ENCODE measurements around the gene NT5DC3.

DNA sequence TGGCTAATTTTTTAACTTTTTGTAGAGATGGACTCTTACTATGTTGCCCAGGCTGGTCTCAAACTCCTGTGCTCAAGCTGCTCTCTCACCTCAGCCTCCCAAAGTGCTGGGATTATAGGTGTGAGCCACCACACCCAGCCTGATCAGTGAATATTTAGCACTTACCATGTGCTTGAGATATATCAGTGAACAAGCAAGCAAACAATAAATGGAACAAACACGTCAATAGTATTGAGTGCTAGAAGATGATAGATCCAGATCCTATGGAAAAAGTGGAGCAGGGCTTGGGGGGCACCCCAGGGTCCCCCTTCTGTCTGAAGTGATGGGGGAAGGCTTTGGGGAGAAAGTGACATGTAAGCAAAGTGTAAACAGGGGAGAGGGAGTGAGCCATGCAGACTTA is 83.8 kb downstream of the NT5DC3 start:
- no peak for TF ChIP-seq POLR2A (IDR thresholded peaks at IDR 0.05)
- no peak for TF ChIP-seq EP300 (IDR thresholded peaks at IDR 0.05)
- TF ChIP-seq CTCF (IDR thresholded peaks at IDR 0.05) = no peak
